HepG2 (cell line): ENCODE measurements around the gene CLIP2. TPM values are rescaled to one million over a fixed set of nuclear protein-coding genes. Genes with fewer than 3 reads are reported as not detected.

Source experiments
- HNRNPH1 ChIP-seq: fragments of 200-400 bp; formaldehyde crosslinking; optimal IDR thresholded peaks from 2 replicates; pipeline ENCODE3; 2017; ENCODE audit warnings: mild to moderate bottlenecking, low read depth, low read length
- HNRNPL ChIP-seq: fragments of 200-400 bp; formaldehyde crosslinking; IDR thresholded peaks from 2 replicates; pipeline ENCODE4 v1.6.1; 2017; ENCODE audit warnings: mild to moderate bottlenecking, low read depth, low read length
- KLF15 ChIP-seq: sonication (generic); formaldehyde crosslinking; IDR thresholded peaks from 2 replicates; pipeline ENCODE4 v1.8.1; 2023; ENCODE audit warnings: borderline replicate concordance, mild to moderate bottlenecking, inconsistent platforms, missing genetic modification reagents, mixed read lengths
- RBM22 ChIP-seq: fragments of 200-400 bp; formaldehyde crosslinking; optimal IDR thresholded peaks from 2 replicates; pipeline ENCODE3; 2017; ENCODE audit warnings: mild to moderate bottlenecking, low read length, moderate library complexity
- RFX3 ChIP-seq: IDR thresholded peaks from 2 replicates; pipeline ENCODE4 v1.6.1; 2016; ENCODE audit warnings: missing biosample characterization, missing genetic modification reagents
- SNRNP70 ChIP-seq: fragments of 200-400 bp; formaldehyde crosslinking; IDR thresholded peaks from 2 replicates; pipeline ENCODE4 v1.6.1; 2017; ENCODE audit warnings: mild to moderate bottlenecking, low read depth, low read length, moderate library complexity
- ZNF510 ChIP-seq: sonication (generic); formaldehyde crosslinking; IDR thresholded peaks from 2 replicates; pipeline ENCODE4 v1.4.0; 2020; ENCODE audit warnings: low read depth, mild to moderate bottlenecking, missing genetic modification reagents
- ZNF563 ChIP-seq: sonication (generic); formaldehyde crosslinking; IDR thresholded peaks from 2 replicates; pipeline ENCODE4 v1.8.0; 2022; ENCODE audit warnings: mild to moderate bottlenecking, moderate library complexity, missing genetic modification reagents
- polyA plus RNA-seq, 8 experiments: library from polyadenylated mRNA; depleted of rRNA in 3 of 8; stranded (reverse) in 7 of 8; unstranded in 1 of 8; fragments of >200 nt; fragmentation: Illumina TruSeq in 4 of 8; extraction: Trizol in 4 of 8; gene quantifications; 2 replicates each; pipeline versions ENCODE4 v1.2.1 to v1.2.3, GENCODE V29; 2011 to 2016; ENCODE audit warnings: low read depth in 4 of 8, missing spikeins in 1 of 8, mixed read lengths in 1 of 8; ENCODE audit not compliant: insufficient read depth in 1 of 8
- total RNA-seq, 5 experiments: library from RNA; depleted of rRNA; stranded (reverse); fragments of >200 nt; fragmentation: Illumina TruSeq; extraction: Trizol; gene quantifications; 2 replicates each; pipeline ENCODE4 v1.2.3, GENCODE V29; 2016; ENCODE audit warnings: low read depth in 1 of 5
- TF ChIP-seq, protein P1 (sequence below): sonication (generic); formaldehyde crosslinking; IDR thresholded peaks from 2 replicates; pipeline ENCODE4 v1.4.0; 2020; ENCODE audit warnings: missing genetic modification reagents
- TF ChIP-seq, protein P2 (sequence below): sonication (generic); formaldehyde crosslinking; IDR thresholded peaks from 2 replicates; pipeline ENCODE4 v1.4.0; 2020; ENCODE audit warnings: missing genetic modification reagents
- TF ChIP-seq, protein P3 (sequence below): sonication (generic); formaldehyde crosslinking; conservative IDR thresholded peaks from 2 replicates; pipeline ENCODE4 v1.5.0; 2020; ENCODE audit warnings: missing genetic modification reagents
- TF ChIP-seq, protein P4 (sequence below): sonication (generic); formaldehyde crosslinking; conservative IDR thresholded peaks from 2 replicates; pipeline ENCODE4 v1.4.0; 2020; ENCODE audit warnings: missing genetic modification reagents

CLIP2 gene
- total and polyA plus RNA-seq, 2 of the 13 experiments (the other 11 are each of a cell fraction or from before 2014, with no cell fraction given): 6.5 to 17.4 TPM

DNA sequence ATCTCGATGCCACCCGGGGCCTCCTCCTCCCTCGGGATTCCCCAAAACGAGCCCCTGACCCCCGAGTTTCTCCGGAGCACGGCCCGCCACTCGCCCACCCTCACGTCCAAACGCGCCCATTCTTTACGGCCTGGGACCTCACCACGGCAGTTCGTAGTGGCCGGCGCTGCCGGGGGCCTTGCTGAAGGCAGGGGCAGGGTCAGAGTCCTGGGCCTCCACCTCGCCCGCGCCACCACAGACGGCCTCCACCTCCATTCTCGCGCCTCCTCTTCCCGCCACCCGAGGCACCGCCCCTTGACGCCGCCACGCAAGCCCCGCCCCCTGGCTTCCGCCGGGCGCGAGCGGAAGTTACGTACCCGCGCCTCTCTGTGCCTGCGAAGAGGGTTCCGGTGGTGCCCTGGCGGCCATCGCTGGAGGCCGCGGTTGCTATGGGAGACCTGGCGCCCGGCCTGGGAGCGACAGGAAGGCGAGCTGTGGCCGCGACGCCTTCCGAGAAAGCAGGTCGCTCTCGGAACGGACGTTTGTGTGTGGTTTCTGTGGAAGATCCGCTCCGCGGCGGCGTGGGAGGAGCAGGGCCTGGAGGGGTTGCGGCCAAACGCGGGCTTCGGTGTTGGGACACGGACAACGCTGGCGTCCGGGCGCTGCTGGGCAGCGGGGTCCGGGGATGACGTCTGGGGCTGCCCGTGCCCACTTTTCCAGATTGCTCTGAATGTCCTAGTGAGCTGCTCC lies 34.9 kb upstream of the CLIP2 start, which contains the start of gene RFC2 (continued):
- TF ChIP-seq RBM22 (peak; percentile 98), KLF15 (CRISPR knock-in tag) (0 out of 2 replicates have a peak, but pooled peaks have one; percentile 67), RFX3 (CRISPR knock-in tag) (peak; percentile 95), HNRNPH1 (no peak), SNRNP70 (no peak), HNRNPL (peak; percentile 67; the same call in 1 of the 2 replicates), ZNF563 (peak; percentile 63), ZNF510 (peak; percentile 70; the same call in 1 of the 2 replicates)
- TF ChIP-seq, protein P1, sequence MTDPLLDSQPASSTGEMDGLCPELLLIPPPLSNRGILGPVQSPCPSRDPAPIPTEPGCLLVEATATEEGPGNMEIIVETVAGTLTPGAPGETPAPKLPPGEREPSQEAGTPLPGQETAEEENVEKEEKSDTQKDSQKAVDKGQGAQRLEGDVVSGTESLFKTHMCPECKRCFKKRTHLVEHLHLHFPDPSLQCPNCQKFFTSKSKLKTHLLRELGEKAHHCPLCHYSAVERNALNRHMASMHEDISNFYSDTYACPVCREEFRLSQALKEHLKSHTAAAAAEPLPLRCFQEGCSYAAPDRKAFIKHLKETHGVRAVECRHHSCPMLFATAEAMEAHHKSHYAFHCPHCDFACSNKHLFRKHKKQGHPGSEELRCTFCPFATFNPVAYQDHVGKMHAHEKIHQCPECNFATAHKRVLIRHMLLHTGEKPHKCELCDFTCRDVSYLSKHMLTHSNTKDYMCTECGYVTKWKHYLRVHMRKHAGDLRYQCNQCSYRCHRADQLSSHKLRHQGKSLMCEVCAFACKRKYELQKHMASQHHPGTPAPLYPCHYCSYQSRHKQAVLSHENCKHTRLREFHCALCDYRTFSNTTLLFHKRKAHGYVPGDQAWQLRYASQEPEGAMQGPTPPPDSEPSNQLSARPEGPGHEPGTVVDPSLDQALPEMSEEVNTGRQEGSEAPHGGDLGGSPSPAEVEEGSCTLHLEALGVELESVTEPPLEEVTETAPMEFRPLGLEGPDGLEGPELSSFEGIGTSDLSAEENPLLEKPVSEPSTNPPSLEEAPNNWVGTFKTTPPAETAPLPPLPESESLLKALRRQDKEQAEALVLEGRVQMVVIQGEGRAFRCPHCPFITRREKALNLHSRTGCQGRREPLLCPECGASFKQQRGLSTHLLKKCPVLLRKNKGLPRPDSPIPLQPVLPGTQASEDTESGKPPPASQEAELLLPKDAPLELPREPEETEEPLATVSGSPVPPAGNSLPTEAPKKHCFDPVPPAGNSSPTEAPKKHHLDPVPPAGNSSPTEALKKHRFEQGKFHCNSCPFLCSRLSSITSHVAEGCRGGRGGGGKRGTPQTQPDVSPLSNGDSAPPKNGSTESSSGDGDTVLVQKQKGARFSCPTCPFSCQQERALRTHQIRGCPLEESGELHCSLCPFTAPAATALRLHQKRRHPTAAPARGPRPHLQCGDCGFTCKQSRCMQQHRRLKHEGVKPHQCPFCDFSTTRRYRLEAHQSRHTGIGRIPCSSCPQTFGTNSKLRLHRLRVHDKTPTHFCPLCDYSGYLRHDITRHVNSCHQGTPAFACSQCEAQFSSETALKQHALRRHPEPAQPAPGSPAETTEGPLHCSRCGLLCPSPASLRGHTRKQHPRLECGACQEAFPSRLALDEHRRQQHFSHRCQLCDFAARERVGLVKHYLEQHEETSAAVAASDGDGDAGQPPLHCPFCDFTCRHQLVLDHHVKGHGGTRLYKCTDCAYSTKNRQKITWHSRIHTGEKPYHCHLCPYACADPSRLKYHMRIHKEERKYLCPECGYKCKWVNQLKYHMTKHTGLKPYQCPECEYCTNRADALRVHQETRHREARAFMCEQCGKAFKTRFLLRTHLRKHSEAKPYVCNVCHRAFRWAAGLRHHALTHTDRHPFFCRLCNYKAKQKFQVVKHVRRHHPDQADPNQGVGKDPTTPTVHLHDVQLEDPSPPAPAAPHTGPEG (CRISPR knock-in tag): peak; percentile 85; the same call in 1 of the 2 replicates
- TF ChIP-seq, protein P2, sequence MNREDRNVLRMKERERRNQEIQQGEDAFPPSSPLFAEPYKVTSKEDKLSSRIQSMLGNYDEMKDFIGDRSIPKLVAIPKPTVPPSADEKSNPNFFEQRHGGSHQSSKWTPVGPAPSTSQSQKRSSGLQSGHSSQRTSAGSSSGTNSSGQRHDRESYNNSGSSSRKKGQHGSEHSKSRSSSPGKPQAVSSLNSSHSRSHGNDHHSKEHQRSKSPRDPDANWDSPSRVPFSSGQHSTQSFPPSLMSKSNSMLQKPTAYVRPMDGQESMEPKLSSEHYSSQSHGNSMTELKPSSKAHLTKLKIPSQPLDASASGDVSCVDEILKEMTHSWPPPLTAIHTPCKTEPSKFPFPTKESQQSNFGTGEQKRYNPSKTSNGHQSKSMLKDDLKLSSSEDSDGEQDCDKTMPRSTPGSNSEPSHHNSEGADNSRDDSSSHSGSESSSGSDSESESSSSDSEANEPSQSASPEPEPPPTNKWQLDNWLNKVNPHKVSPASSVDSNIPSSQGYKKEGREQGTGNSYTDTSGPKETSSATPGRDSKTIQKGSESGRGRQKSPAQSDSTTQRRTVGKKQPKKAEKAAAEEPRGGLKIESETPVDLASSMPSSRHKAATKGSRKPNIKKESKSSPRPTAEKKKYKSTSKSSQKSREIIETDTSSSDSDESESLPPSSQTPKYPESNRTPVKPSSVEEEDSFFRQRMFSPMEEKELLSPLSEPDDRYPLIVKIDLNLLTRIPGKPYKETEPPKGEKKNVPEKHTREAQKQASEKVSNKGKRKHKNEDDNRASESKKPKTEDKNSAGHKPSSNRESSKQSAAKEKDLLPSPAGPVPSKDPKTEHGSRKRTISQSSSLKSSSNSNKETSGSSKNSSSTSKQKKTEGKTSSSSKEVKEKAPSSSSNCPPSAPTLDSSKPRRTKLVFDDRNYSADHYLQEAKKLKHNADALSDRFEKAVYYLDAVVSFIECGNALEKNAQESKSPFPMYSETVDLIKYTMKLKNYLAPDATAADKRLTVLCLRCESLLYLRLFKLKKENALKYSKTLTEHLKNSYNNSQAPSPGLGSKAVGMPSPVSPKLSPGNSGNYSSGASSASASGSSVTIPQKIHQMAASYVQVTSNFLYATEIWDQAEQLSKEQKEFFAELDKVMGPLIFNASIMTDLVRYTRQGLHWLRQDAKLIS (CRISPR knock-in tag): no peak
- TF ChIP-seq, protein P3, sequence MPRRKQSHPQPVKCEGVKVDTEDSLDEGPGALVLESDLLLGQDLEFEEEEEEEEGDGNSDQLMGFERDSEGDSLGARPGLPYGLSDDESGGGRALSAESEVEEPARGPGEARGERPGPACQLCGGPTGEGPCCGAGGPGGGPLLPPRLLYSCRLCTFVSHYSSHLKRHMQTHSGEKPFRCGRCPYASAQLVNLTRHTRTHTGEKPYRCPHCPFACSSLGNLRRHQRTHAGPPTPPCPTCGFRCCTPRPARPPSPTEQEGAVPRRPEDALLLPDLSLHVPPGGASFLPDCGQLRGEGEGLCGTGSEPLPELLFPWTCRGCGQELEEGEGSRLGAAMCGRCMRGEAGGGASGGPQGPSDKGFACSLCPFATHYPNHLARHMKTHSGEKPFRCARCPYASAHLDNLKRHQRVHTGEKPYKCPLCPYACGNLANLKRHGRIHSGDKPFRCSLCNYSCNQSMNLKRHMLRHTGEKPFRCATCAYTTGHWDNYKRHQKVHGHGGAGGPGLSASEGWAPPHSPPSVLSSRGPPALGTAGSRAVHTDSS (CRISPR knock-in tag): no peak
- TF ChIP-seq, protein P4, sequence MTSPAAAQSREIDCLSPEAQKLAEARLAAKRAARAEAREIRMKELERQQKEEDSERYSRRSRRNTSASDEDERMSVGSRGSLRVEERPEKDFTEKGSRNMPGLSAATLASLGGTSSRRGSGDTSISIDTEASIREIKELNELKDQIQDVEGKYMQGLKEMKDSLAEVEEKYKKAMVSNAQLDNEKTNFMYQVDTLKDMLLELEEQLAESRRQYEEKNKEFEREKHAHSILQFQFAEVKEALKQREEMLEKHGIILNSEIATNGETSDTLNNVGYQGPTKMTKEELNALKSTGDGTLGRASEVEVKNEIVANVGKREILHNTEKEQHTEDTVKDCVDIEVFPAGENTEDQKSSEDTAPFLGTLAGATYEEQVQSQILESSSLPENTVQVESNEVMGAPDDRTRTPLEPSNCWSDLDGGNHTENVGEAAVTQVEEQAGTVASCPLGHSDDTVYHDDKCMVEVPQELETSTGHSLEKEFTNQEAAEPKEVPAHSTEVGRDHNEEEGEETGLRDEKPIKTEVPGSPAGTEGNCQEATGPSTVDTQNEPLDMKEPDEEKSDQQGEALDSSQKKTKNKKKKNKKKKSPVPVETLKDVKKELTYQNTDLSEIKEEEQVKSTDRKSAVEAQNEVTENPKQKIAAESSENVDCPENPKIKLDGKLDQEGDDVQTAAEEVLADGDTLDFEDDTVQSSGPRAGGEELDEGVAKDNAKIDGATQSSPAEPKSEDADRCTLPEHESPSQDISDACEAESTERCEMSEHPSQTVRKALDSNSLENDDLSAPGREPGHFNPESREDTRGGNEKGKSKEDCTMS (CRISPR knock-in tag): no peak
